Astrocyte (in vitro differentiated cells and primary cell): ENCODE measurements around the gene LRRC27. TPM values are rescaled to one million over a fixed set of nuclear protein-coding genes. Genes with fewer than 3 reads are reported as not detected.
"Not testable (repeated sequence)": the region's sequence is repeated elsewhere in the genome, so short reads cannot be mapped to it uniquely, and the experiment has no call there.

Source experiments
- DNase-seq: peaks from one replicate; pipeline ENCODE4 v3.0.0-alpha.2; 2010; ENCODE audit warnings: low read depth
- FAIRE-seq: peaks from 2 replicates; lab custom pipeline; 2011; peaks lifted over from hg19 to GRCh38; lab: Jason Lieb, UNC
- H2AFZ ChIP-seq: 2 replicates; pipeline ENCODE4 v1.6.0; 2012; ENCODE audit warnings: low read depth, low read length, inconsistent platforms
- H3K27ac ChIP-seq: 2 replicates; pipeline ENCODE4 v1.5.1; 2011; ENCODE audit warnings: low read depth, low read length, inconsistent platforms
- H3K27me3 ChIP-seq: 2 replicates; pipeline ENCODE4 v1.6.0; 2011; ENCODE audit warnings: low read length, inconsistent platforms; ENCODE audit not compliant: insufficient read depth
- H3K36me3 ChIP-seq: 2 replicates; pipeline ENCODE4 v1.5.1; 2011; ENCODE audit warnings: low read length, inconsistent platforms; ENCODE audit not compliant: insufficient read depth
- H3K4me1 ChIP-seq: 2 replicates; pipeline ENCODE4 v1.5.1; 2011; ENCODE audit warnings: low read length, inconsistent platforms; ENCODE audit not compliant: insufficient read depth
- H3K4me2 ChIP-seq: 2 replicates; pipeline ENCODE4 v1.6.0; 2012; ENCODE audit warnings: low read length, inconsistent platforms
- H3K4me3 ChIP-seq: 2 replicates; pipeline ENCODE4 v1.5.1; 2011; ENCODE audit warnings: low read depth, mild to moderate bottlenecking, low read length, inconsistent platforms; ENCODE audit not compliant: insufficient read depth
- H3K79me2 ChIP-seq: 2 replicates; pipeline ENCODE4 v1.6.0; 2012; ENCODE audit warnings: mild to moderate bottlenecking, low read length, inconsistent platforms; ENCODE audit not compliant: insufficient read depth
- H3K9ac ChIP-seq: 2 replicates; pipeline ENCODE4 v1.6.0; 2012; ENCODE audit warnings: mild to moderate bottlenecking, low read length, inconsistent platforms
- H3K9me3 ChIP-seq: 2 replicates; pipeline ENCODE4 v1.5.1; 2012; ENCODE audit warnings: low read depth, mild to moderate bottlenecking, low read length, inconsistent platforms; ENCODE audit not compliant: insufficient read depth
- H4K20me1 ChIP-seq: 2 replicates; pipeline ENCODE4 v1.6.0; 2012; ENCODE audit warnings: low read length, inconsistent platforms; ENCODE audit not compliant: insufficient read depth
- H3K27ac Mint-ChIP-seq: one replicate; pipeline ENCODE4 v1.8.0; 2021; ENCODE audit warnings: mild to moderate bottlenecking, mixed read lengths; ENCODE audit not compliant: unreplicated experiment
- H3K27me3 Mint-ChIP-seq: one replicate; pipeline ENCODE4 v1.8.0; 2021; ENCODE audit warnings: low read depth, mixed read lengths; ENCODE audit not compliant: unreplicated experiment
- H3K36me3 Mint-ChIP-seq: one replicate; pipeline ENCODE4 v1.8.0; 2021; ENCODE audit warnings: low read depth, mixed read lengths; ENCODE audit not compliant: unreplicated experiment
- H3K4me1 Mint-ChIP-seq: one replicate; pipeline ENCODE4 v1.8.0; 2021; ENCODE audit warnings: low read depth, mixed read lengths; ENCODE audit not compliant: unreplicated experiment
- H3K4me3 Mint-ChIP-seq: one replicate; pipeline ENCODE4 v1.8.0; 2021; ENCODE audit warnings: mild to moderate bottlenecking, moderate library complexity, mixed read lengths; ENCODE audit not compliant: unreplicated experiment
- H3K9me3 Mint-ChIP-seq: one replicate; pipeline ENCODE4 v1.8.0; 2021; ENCODE audit warnings: mild to moderate bottlenecking, mixed read lengths; ENCODE audit not compliant: unreplicated experiment
- CTCF ChIP-seq: IDR thresholded peaks from 2 replicates; pipeline ENCODE4 v1.5.1; 2011; ENCODE audit warnings: low read depth, mild to moderate bottlenecking, inconsistent platforms, low read length, moderate library complexity; ENCODE audit not compliant: insufficient read depth
- EZH2 ChIP-seq: IDR thresholded peaks from 2 replicates; pipeline ENCODE4 v1.6.1; 2012; ENCODE audit warnings: mild to moderate bottlenecking, low read length, inconsistent platforms; ENCODE audit not compliant: insufficient read depth
- total RNA-seq: library from RNA; stranded (reverse); gene quantifications from 2 replicates; pipeline ENCODE4 v1.2.1, GENCODE V29; 2021

Gene LRRC27
- total RNA-seq, 1 donor from 2014 or later = 8.0 TPM

- no peak overlapping the region for H3K4me2 ChIP-seq
- H2AFZ ChIP-seq = no peak overlapping the region
- Mint-ChIP-seq H3K9me3 (peaks cover 6% of the 10 kb centered on the region), H3K36me3 (peaks cover 2% of the 10 kb centered on the region), H3K27me3 (peaks cover 15% of the 10 kb centered on the region), H3K27ac (no peak overlapping the region), H3K4me1 (no peaks in the 10 kb centered on the region), H3K4me3 (no peak overlapping the region)
- H3K27ac ChIP-seq = no peak overlapping the region
- no peaks in the 10 kb centered on the region for H4K20me1 ChIP-seq
- no peak for DNase-seq
- no peaks in the 10 kb centered on the region for H3K9me3 ChIP-seq
- TF ChIP-seq CTCF (no peak), EZH2 (no peak)
- H3K4me1 ChIP-seq = no peaks in the 10 kb centered on the region
- no peak for FAIRE-seq
- H3K27me3 ChIP-seq = no peaks in the 10 kb centered on the region
- H3K36me3 ChIP-seq = no peaks in the 10 kb centered on the region
- no peak overlapping the region for H3K4me3 ChIP-seq
- H3K9ac ChIP-seq = no peak overlapping the region
- H3K79me2 ChIP-seq = no peaks in the 10 kb centered on the region
Observed at GRCh38 chr10:132385721-132386418, 53.9 kb downstream of the LRRC27 start.

- Histone ChIP-seq H3K36me3 (no peaks in the 10 kb centered on the region), H3K27me3 (no peaks in the 10 kb centered on the region), H3K9ac (no peak overlapping the region), H2AFZ (no peak overlapping the region), H3K4me3 (no peak overlapping the region), H4K20me1 (no peaks in the 10 kb centered on the region), H3K4me1 (no peaks in the 10 kb centered on the region), H3K27ac (no peak overlapping the region), H3K9me3 (no peaks in the 10 kb centered on the region), H3K4me2 (no peak overlapping the region), H3K79me2 (no peaks in the 10 kb centered on the region)
- Mint-ChIP-seq H3K9me3 (peaks cover 5% of the 10 kb centered on the region), H3K4me1 (no peaks in the 10 kb centered on the region), H3K36me3 (peaks cover 2% of the 10 kb centered on the region), H3K27me3 (peaks cover 15% of the 10 kb centered on the region), H3K4me3 (no peak overlapping the region), H3K27ac (no peak overlapping the region)
- FAIRE-seq = no peak
- TF ChIP-seq EZH2 = no peak
- no peak for TF ChIP-seq CTCF
- no peak for DNase-seq
Observed at GRCh38 chr10:132386419-132386831, 54.4 kb downstream of the LRRC27 start.

GRCh38 chr10:132386896-132387295, 54.9 kb downstream of the LRRC27 start:
- H3K9me3 Mint-ChIP-seq, H3K4me2 ChIP-seq, H3K4me1 ChIP-seq, H3K27ac Mint-ChIP-seq, FAIRE-seq, H3K36me3 ChIP-seq, H2AFZ ChIP-seq, H3K9ac ChIP-seq, H3K4me3 ChIP-seq, H3K36me3 Mint-ChIP-seq, H3K27ac ChIP-seq, H3K4me3 Mint-ChIP-seq, H3K79me2 ChIP-seq, DNase-seq, H3K4me1 Mint-ChIP-seq, H3K9me3 ChIP-seq, H3K27me3 ChIP-seq, H4K20me1 ChIP-seq: not testable (repeated sequence)
- peaks cover 15% of the 10 kb centered on the region for H3K27me3 Mint-ChIP-seq
